GM18508 (cell line): ENCODE results near the gene UGT1A3.
"Not testable (repeated sequence)": the region's sequence is repeated elsewhere in the genome, so short reads cannot be mapped to it uniquely, and the experiment has no call there.

Source experiments
- ATAC-seq: cut with Tn5 transposase; IDR thresholded peaks from one replicate; pipeline ENCODE4 v1.9.1; 2021; ENCODE audit warnings: moderate number of reproducible peaks; ENCODE audit not compliant: insufficient read depth, unreplicated experiment

UGT1A3 gene

DNA sequence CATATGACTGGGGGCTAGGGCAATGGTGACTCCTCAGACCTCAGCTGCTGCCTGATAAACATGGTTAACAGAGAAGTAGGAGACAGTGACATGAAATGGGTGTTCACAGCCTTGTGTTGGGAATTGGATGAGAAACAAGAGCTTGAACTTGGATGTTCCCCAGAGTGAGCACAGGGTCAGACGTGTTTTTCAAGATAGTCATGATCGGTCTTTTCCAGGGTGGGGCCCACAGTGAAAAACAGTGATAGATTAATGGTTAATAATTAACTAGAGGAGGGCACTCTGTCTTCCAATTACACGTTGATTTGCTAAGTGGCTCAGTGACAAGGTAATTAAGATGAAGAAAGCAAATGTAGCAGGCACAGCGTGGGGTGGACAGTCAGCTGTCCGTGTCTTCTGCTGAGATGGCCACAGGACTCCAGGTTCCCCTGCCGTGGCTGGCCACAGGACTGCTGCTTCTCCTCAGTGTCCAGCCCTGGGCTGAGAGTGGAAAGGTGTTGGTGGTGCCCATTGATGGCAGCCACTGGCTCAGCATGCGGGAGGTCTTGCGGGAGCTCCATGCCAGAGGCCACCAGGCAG is at the start of gene UGT1A3:
TSS of gene UGT1A3 (plus strand) at position 320 of the 579 bp plus-strand sequence. CDS start at position 405, 85 bp downstream.
- no peak for ATAC-seq

DNA sequence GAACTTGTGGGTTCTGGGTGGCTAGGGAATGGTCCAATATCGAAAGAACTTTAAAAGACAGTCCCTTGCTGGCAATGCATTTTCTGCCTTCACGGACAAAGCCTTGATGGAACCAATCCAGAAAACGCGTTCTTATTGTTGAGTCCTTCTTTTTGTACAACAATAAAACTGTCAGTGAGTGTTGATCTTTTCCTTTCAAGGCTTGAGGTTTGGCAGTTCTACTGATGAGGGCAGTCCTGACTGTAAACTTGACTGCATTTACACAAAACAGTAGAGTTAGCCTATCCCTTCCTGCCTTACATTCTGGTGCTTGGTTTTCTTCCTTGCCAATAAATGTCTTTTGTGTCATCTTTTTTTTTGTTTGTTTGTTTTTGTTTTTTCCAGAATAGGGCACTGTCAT is 49.6 kb upstream of the UGT1A3 start:
- no peak for ATAC-seq

DNA sequence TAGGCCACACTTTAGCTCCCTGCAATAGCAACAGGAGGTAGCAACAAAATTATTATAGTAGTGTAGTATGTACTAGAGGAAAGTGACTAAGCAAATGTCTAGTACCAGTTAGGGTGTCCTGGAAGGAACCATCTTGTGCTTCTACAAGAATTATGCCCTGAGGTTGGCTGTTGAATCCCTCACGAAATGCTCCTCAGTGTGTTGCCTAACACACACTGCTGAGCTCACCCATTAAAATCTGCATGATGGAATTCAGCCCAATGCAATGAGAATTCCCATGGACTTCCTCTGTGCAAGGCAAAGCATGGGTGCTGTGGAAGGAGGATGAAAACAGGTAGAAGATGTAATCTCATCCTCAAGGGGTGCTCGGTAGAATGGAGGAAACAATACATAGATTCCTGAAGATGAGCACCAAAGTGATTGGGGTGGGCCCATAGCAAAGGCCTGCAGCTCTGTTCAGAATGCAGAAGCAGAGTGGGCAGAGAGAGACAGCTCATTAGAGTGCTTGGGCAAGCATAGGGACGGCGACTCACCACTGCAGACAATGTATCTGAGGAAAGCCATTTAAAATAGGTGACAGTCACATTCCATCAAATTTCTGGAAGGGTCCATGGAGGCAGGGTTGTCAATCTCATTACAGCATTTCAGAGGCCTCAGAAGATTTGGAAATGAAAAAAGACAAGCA is 48.3 kb upstream of the UGT1A3 start:
- no peak for ATAC-seq

DNA sequence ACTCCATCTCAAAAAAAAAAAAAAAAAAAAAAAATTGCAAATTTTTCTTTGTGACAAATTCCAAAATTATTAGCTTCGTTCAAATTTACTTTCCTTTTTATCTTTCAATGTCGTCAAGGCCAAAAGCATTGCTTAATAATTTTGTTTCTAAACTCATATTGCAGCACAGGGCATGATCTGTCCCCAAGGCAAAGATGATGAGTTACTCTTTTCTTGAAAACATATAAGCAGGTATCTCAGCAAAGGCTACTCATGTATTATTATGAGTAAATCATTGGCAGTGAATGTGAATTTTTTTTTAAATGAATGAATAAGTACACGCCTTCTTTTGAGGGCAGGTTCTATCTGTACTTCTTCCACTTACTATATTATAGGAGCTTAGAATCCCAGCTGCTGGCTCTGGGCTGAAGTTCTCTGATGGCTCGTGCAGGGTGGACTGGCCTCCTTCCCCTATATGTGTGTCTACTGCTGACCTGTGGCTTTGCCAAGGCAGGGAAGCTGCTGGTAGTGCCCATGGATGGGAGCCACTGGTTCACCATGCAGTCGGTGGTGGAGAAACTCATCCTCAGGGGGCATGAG is 47.2 kb upstream of the UGT1A3 start, which contains the start of gene UGT1A7:
TSS of gene UGT1A7 (plus strand) at position 381 of the 579 bp plus-strand sequence. CDS start at position 418, 37 bp downstream.
- ATAC-seq = no peak

DNA sequence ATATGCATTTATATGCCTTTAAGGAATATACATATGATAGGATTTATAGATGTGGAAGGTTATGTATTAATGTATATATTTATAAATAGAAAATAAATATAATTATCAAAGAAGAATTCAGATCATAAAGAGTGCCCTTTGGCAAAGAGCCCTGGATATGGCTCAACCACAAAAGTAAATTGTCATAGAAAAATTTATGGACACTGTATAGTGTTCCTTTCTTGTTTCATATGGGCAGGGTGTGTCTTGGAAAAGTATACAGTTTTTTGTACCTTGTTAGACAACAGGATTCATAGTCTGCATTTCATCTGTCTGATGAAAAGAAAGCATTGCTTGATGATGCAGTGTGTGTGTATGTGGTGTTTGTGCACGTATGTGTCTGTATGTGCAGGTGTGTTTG is 44.2 kb upstream of the UGT1A3 start:
- ATAC-seq = no peak

DNA sequence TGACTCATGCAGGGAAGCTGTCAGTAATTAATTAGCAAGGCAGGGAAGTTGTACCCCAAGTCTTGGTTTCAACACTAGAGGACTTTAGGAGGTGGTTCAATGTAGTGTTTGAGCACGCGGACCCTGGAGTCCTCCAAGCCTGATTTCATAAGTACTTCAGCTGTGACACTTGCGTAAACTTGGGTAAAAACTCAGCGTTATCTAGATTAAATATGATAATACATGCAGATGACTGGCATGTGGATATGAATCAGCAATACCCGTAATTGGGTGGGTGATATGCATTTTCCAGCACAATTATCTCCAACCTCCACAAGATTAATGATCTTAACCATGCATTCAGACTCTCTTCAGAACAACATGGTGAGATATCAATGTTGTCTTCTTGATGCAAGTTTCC is 41.9 kb upstream of the UGT1A3 start:
- ATAC-seq = no peak

DNA sequence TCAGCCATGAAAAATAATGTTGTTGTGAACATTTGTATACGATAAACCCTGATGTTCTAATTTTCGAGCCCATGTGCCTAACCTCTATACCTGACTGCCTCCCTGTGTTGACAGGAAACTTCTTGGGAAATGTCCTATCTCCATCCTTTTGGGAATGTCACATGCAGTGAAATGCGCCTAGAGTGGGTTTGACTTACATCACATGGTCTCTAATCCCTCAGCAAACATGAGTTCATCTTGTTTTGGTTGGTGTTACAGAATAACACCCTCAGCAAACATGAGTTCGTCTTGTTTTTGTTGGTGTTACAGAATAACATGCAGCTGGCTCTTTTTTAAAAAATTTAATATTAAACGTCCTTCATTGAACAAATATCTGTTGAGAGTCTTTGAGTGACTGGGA is 40.5 kb upstream of the UGT1A3 start:
- no peak for ATAC-seq

DNA sequence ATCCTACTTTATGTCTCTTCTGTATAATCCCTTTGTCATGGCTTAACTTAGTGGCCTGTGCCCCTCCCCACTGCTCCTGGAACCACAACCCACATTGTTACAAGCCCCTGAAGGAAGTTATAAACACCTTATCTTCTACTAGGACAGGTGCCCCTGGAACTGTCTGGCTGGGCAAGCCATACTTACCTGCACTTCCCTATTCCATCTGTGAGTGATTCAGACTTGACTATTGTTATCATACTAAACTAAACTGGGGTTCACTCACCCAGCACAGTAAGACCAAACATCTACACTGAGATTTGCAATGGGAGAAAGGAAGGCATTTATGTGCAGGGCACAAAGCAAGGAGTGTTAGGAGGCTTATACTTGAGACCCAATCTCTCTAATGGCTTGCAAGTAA is 39.8 kb upstream of the UGT1A3 start:
- ATAC-seq = no peak

DNA sequence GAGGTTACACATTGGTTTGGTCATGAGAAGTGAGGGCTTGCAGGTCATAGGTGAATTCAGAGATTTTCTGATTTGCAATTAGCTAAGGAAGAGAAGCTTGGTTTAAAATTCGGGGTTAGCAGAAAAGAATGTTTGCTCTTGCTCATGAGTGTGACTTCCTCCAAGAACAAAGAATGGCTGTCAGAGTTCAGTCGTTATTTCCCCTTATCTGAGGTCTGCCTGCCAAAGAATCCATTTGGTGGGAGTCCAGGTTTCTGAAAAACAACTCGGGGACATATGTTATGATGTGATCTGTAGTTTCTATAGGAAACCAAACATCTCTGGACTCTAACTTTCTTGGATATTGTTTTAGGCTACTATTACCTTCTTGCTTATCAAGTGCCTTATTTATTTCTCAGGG is 39.3 kb upstream of the UGT1A3 start:
- ATAC-seq = no peak

DNA sequence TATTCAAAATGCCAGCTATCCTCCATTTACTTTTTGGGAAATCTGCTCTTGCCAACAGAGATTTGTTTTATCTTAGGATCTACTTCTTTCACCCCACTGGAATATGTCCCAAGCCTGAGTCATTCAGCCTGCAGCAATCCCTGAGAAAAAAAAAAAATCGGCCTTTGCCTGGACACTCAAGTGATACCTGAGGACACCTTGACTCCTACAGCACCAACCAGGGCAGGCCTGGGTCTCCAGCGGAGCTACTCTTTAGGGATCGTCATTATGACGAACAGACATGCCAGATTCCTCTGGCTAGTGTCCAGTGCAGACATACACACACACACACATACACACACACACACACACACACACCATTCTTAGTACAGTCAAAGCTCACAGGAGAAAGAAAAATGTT is 38.4 kb upstream of the UGT1A3 start:
- ATAC-seq = no peak

DNA sequence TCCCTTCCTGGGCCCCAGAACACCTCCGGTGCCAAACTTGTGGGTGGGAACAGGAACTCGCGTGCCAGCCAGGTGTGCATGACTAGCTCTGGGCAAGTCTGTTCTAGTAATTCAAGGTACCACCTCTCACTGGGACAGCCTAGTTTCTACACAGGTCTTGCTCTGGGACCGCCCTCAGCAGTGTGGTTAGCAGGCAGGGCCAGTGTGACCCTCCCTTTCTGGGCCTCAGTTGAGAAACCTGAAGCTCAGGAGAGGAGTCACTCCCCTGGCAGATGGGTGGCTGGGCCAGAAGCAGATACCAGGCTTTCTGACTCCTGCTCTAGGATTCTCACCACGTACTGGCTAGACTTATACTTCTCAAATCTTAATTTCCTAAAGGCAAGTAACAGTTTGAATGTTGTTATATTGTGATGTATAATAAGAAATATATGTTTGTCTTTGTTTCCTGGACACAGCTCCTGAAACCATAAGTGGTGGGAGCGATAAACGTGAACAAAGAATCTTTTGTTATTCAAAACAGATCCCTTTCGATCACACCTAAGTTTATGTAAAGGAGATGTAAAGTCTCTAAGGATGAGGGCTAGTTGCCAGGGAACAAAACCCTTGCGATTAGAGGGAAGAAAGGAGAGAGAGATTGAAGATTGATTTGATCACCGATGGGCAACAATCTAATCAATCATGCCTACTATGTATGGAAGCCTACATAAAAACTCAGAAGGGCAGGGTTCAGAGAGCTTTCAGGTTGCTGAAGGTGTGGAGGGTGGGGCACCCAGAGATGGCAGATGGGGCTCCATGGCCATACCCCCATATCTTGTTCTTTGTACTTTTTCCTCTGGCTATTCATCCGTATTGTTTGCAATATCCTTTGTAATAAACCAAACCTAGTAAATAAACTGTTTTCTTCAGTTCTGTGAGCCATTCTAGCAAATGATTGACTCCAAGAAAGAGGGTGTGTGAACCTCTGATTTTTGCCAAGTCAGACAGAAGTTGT is 37.1 kb upstream of the UGT1A3 start:
- ATAC-seq = no peak

DNA sequence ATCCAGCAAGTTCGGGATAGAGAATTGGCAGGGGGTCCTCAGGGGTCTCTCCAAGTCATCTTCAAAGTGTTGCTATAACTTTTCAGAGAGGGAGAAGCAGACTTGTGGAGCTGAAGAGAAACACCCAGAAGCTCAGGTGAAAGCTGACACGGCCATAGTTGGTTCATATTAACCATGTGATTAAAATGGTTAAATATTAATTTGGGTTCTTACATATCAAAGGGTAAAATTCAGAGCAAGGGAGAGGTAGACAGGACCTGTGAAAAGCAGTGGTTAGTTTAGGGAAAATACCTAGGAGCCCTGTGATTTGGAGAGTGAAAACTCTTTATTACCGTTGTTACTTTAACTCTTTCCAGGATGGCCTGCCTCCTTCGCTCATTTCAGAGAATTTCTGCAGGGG is 36.2 kb upstream of the UGT1A3 start, which contains the start of gene UGT1A6:
TSS of gene UGT1A6 (plus strand) at position 243 of the 400 bp plus-strand sequence. CDS start at position 358, 115 bp downstream.
- no peak for ATAC-seq

DNA sequence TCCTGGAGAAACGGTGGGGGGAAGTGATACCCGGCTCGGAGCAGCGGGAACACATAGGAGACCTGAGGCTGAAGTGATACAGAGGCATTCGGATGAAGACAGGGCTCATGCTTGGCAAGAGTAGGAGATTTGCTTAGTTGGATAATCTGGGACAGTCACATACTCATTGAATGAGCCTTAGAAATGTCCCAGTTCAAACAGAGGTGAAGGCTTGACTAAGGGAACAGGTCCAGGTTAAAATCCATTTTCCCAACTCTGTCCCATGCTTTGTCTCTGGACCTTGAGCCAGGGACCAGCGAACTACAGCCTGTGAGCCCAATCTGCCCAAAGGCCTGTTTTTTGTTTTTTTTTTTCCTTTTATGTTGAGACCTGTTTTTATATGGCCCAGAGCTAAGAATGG is 34.9 kb upstream of the UGT1A3 start:
- no peak for ATAC-seq

DNA sequence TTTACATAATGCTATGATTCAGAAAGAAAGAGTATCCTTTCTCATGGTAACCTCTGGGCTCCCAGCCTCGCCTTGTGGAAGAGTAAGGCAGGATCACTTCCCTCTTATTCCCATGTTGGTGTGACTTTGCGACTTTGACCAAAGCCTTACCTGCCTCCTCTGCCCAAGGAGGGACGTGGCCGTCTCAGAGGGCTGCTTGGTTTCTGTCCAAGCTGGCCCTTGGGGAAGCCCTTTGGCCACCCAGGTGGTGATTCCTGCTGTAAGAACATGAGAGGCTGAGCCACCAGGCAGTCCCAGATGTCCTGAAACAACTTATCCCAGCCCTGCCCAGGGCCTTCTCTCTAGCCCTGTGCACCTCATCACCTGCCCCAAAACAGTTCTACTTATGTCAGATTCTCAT is 30.1 kb upstream of the UGT1A3 start:
- no peak for ATAC-seq

DNA sequence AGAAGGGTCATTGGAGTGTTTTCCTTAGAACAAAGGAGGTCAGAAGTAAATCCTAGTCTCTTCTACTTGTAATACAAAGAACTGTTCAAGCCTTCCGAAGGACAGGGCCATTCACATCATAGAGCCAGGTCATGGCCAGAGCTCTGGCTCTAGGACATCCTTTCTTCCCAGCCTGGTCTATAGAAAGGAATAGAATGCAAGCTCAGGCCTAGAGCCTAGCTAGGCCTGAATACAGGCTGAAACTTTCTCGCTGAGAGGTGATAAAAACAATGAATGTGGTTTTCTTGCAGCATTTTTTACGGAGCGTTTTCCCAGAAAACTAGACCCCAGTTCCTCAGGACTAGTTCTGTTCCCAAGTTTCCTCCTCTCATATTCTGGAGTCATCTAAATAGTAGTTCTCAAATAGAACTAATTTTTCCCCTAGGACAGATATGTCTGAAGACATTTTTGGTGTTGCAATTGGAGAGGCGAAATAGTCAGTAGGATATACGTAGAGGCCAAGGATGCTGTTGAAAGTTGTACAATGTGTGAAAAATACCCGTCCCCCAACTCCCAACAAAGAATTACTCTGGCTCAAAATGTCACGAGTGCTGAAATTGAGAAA is 29.3 kb upstream of the UGT1A3 start:
- no peak for ATAC-seq

DNA sequence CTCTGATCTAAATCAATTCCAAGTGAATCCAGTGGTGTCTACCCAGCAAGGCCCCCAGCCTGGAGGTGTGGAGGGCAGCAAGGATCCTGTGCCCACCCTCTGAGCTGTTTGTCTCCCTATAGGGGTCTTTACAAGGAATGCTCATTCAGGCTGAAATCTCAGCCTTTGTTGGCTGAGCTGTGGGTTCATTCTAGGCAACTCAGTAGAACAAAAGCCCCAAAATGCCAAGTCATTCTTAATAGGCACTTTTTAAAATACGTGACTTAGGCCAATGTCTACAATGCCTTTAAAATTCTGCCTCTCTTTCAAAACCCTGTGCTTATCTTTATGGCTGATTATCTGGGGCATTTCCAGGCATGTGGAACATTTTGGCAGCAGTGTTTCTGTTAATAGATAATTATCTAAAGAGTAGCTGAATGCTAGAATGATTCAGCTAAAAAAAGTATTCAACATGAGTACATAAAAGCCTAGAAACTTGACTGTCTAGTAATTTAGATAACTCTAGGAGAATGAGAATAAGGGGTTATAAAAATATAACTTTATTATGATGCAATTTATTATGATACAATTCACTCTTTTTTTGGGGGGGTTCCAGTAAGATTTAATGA is 28.7 kb upstream of the UGT1A3 start:
- no peak for ATAC-seq

DNA sequence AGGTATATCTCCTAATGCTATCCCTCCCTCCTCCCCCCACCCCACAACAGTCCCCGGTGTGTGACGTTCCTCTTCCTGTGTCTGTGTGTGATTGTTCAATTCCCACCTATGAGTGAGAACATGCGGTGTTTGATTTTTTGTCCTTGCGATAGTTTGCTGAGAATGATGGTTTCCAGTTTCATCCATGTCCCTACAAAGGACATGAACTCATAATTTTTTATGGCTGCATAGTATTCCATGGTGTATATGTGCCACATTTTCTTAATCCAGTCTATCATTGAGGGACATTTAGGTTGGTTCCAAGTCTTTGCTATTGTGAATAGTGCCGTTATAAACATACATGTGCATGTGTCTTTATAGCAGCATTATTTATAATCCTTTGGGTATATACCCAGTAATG is 28.0 kb upstream of the UGT1A3 start:
- ATAC-seq = not testable (repeated sequence)

DNA sequence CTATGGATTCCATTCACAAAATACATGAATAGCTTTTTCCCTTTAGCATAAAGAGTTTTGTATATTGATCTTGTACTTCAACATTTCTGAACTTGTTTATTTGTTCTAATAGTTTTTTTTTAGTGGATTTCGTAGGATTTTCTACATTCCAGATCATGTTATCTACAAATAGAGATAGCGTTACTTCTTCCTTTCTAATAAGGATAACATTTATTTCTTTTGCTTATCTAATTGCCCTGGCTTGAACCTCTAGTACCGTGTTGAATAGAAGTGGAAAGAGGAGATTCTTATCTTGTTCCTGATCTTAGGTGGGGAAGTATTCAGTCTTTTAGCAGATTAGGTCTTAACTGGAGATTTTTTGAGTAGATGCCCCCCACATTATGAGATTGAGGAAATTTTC is 26.6 kb upstream of the UGT1A3 start:
- no peak for ATAC-seq

DNA sequence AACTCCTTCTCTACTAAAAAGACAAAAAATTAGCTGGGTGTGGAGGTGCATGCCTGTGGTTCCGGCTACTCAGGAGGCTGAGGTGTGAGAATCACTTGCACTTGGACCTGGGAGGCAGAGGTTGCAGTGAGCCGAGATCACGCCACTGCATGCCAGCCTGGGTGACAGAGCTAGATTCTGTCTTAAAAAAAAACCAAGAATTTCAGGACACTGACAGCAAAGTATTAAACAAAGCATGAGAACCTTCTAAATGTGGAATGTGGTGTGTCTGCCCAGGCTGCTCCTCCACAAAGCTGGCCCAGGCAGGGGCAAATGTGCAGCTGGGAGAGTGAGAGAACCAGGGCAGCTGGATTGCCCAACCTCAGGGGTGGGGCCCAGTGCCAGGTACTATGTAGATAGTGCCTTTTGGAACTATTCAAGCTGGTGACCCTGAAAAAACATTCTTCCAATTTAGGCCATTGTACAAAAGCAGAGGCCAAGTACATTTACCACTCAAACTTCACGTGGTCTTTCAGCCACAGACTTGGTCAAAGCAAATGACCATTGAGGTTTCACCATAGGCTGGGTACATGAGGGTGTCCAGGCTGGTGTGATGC is 22.8 kb upstream of the UGT1A3 start:
- no peak for ATAC-seq
